ENCODE measurements around the gene RYR1. TPM values are rescaled to one million over a fixed set of nuclear protein-coding genes. Genes with fewer than 3 reads are reported as not detected.

Gene RYR1
- total and polyA plus RNA-seq, 2 donors (not counting 1 experiment from before 2014, with no cell fraction given): 0.43 to 3.8 TPM

- 87% methylated on average over 14 of the region's 19 CpGs for WGBS (ENCODE audit: insufficient coverage)
- Histone ChIP-seq H4K20me1 (ENCODE audit: control insufficient read depth, insufficient read depth, low read length, poor library complexity, severe bottlenecking) (no peaks in the 10 kb centered on the region), H3K4me3 (ENCODE audit: control extremely low read depth in 1 of 5, extremely low read depth in 1 of 5, insufficient read depth in 1 of 5, low read depth in 2 of 5, low read length in 4 of 5) (no peak overlapping the region), H3K27me3 (replicated peaks in 1 of 4; ENCODE audit: control extremely low read depth in 1 of 4, control insufficient read depth in 3 of 4, insufficient read depth in 4 of 4, low read length in 3 of 4) (peaks cover 0 to 4% (median 0%) of the 10 kb centered on the region in 4 experiments), H3K27ac (ENCODE audit: low read length in 2 of 2) (no peak overlapping the region), H3K4me1 (ENCODE audit: control insufficient read depth in 2 of 2, insufficient read depth in 2 of 2, low read length in 2 of 2) (peaks cover 14 to 29% of the 10 kb centered on the region in 2 donors), H2AFZ (ENCODE audit: insufficient read depth, low read depth, low read length, poor library complexity, severe bottlenecking) (no peak overlapping the region), H3K9me3 (ENCODE audit: control extremely low read depth in 1 of 3, control insufficient read depth in 2 of 3, insufficient read depth in 1 of 3, low read length in 2 of 3) (no peaks in the 10 kb centered on the region), H3K79me2 (ENCODE audit: control insufficient read depth, insufficient read depth, low read length) (no peaks in the 10 kb centered on the region), H3K36me3 (replicated peaks in 1 of 2; ENCODE audit: control extremely low read depth in 1 of 2, control insufficient read depth in 1 of 2, extremely low read depth in 1 of 2, insufficient read depth in 2 of 2, low read length in 1 of 2) (no peaks in the 10 kb centered on the region), H3K9ac (ENCODE audit: low read length) (no peak overlapping the region), H3K4me2 (replicated peaks; ENCODE audit: low read depth, low read length, poor library complexity, severe bottlenecking) (no peak overlapping the region)
- peaks cover 25% of the 10 kb centered on the region for H3K4me1 Mint-ChIP-seq
- no peak overlapping the region for H3K27ac Mint-ChIP-seq
- H3K4me3 Mint-ChIP-seq: no peak overlapping the region
- POLR2A ChIA-PET: interaction anchor here (0.9 kb wide), 1 partner anchor 494 kb away, joined by 4 read pairs; no protein-coding TSS in a partner anchor
- CTCF ChIA-PET: interaction anchor here (0.6 to 4.5 kb wide), 9 partner anchors 10 to 387 kb away, joined by 3 to 102 read pairs (median 6); partner anchors contain the start of genes ACTN4, EIF3K, MAP4K1 and MRPS12
- ATAC-seq (ENCODE audit: low read depth) (no peak), DNase-seq (no peak)
- H3K9me3 Mint-ChIP-seq (ENCODE audit: insufficient read depth): no peaks in the 10 kb centered on the region
- TF ChIP-seq, protein P1, sequence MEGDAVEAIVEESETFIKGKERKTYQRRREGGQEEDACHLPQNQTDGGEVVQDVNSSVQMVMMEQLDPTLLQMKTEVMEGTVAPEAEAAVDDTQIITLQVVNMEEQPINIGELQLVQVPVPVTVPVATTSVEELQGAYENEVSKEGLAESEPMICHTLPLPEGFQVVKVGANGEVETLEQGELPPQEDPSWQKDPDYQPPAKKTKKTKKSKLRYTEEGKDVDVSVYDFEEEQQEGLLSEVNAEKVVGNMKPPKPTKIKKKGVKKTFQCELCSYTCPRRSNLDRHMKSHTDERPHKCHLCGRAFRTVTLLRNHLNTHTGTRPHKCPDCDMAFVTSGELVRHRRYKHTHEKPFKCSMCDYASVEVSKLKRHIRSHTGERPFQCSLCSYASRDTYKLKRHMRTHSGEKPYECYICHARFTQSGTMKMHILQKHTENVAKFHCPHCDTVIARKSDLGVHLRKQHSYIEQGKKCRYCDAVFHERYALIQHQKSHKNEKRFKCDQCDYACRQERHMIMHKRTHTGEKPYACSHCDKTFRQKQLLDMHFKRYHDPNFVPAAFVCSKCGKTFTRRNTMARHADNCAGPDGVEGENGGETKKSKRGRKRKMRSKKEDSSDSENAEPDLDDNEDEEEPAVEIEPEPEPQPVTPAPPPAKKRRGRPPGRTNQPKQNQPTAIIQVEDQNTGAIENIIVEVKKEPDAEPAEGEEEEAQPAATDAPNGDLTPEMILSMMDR (IDR thresholded peaks at IDR 0.05): no peak
- no peak for TF ChIP-seq EZH2 (IDR thresholded peaks at IDR 0.05; ENCODE audit: borderline replicate concordance, insufficient read depth, low read depth, low read length, poor library complexity, severe bottlenecking)
- intact Hi-C loops (cut with micrococcal nuclease): no loop called here
- H3K27me3 Mint-ChIP-seq: no peaks in the 10 kb centered on the region
Measured at GRCh38 chr19:38543286-38543806, 109.9 kb downstream of the RYR1 start.

Data from B cell (primary cell).